ENCODE results near the gene PID1. TPM values are rescaled to one million over a fixed set of nuclear protein-coding genes. Genes with fewer than 3 reads are reported as not detected.

Gene PID1
- total RNA-seq, 1 experiment from 2014 or later = 2.9 TPM

DNA sequence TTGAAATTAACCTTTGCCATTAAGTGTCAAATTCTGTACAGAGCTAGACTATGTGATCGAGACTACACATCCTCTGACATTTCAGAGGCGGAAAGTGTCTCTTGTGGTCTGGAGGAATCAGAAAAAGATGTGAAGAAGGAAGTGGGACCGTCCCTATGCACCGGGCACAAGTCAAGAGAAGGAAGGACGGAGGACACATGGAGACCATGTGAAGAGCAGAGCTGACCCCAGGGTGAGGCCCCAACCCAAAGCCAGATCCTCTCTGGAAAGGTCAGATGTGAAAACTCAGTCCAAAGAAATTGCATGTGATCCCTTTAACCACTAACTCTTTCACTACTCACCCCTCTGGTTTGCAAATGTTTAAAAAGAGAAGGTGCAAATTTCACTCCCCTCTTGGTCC lies 92.4 kb downstream of the PID1 start:
- BruUV-seq (replicated peaks) = no TSS peak
- ATAC-seq (no peak), DNase-seq (ENCODE audit: low read depth, low spot score) (no peak)
- CTCF ChIA-PET = no interaction called here
- no peaks in the 10 kb centered on the region for H3K27me3 ChIP-seq (ENCODE audit: control insufficient read depth, insufficient read depth, low read length)
- H3K9me3 ChIP-seq (ENCODE audit: control insufficient read depth, insufficient read depth, low read depth, low read length) = peaks cover 3% of the 10 kb centered on the region; the same call in 1 of the 2 replicates
- H3K36me3 ChIP-seq (ENCODE audit: control insufficient read depth, insufficient read depth, low read length) = no peaks in the 10 kb centered on the region
- intact Hi-C loops (cut with micrococcal nuclease; ENCODE audit: unreplicated experiment) (no loop called here), in situ Hi-C loops (cut with HindIII; ENCODE audit: low pct_unique_long_range_greater_than_20kb, low sequenced_read_pairs) (no loop called here)
- no peak for TF ChIP-seq TCF7L2 (IDR thresholded peaks at IDR 0.05; ENCODE audit: low read depth, low read length)
- TF ChIP-seq REST (IDR thresholded peaks at IDR 0.05; ENCODE audit: insufficient read depth in 1 of 2, low read depth in 2 of 2, low read length in 1 of 2) = no peak
- TF ChIP-seq SIN3A (IDR thresholded peaks at IDR 0.05; ENCODE audit: borderline replicate concordance, insufficient read depth, low read depth, low read length) = no peak
- no peak for TF ChIP-seq POLR2AphosphoS5 (IDR thresholded peaks at IDR 0.05; ENCODE audit: low read depth, low read length)
- POLR2A ChIA-PET = no interaction called here
- no peak overlapping the region for H3K27ac ChIP-seq (ENCODE audit: low read length)
- H3K4me1 ChIP-seq (ENCODE audit: control insufficient read depth, insufficient read depth, low read length) = no peaks in the 10 kb centered on the region
- H3K4me3 ChIP-seq (ENCODE audit: low read depth in 2 of 2, low read length in 2 of 2) = no peak overlapping the region

DNA sequence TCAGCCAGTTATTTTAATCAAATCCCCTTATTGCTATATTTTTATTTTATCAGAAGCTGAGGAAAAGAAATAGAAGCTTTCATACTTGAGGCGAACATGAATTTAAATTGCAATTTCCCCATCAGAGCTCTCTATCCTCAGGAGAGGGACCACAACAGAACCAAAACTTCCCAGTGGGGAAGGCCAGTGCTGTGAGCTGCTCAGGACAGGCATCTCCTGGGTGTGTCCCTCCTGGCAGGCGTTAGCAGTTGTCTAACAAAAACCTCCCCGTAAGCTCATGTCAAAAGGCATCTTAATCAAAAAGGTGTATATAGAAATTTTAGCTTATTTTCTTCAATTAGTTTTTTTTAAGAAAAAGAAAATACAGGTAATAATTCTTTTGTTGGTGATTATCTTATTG lies 93.0 kb downstream of the PID1 start:
- no TSS peak for BruUV-seq (replicated peaks)
- Histone ChIP-seq H3K4me3 (ENCODE audit: low read depth in 2 of 2, low read length in 2 of 2) (no peak overlapping the region), H3K27me3 (ENCODE audit: control insufficient read depth, insufficient read depth, low read length) (no peaks in the 10 kb centered on the region), H3K36me3 (ENCODE audit: control insufficient read depth, insufficient read depth, low read length) (no peaks in the 10 kb centered on the region), H3K9me3 (ENCODE audit: control insufficient read depth, insufficient read depth, low read depth, low read length) (peaks cover 3% of the 10 kb centered on the region; the same call in 1 of the 2 replicates), H3K4me1 (ENCODE audit: control insufficient read depth, insufficient read depth, low read length) (no peaks in the 10 kb centered on the region), H3K27ac (ENCODE audit: low read length) (no peak overlapping the region)
- in situ Hi-C loops (cut with HindIII; ENCODE audit: low pct_unique_long_range_greater_than_20kb, low sequenced_read_pairs) = no loop called here
- CTCF ChIA-PET = interaction anchor here (0.5 kb wide), 1 partner anchor 1839 kb away, joined by 3 read pairs; no protein-coding TSS in a partner anchor
- DNase-seq (ENCODE audit: low read depth, low spot score) (no peak), ATAC-seq (no peak)
- TF ChIP-seq CTCF (IDR thresholded peaks at IDR 0.05) (no peak), TCF7L2 (IDR thresholded peaks at IDR 0.05; ENCODE audit: low read depth, low read length) (no peak), REST (IDR thresholded peaks at IDR 0.05; ENCODE audit: insufficient read depth in 1 of 2, low read depth in 2 of 2, low read length in 1 of 2) (no peak), POLR2AphosphoS5 (IDR thresholded peaks at IDR 0.05; ENCODE audit: low read depth, low read length) (no peak), SIN3A (IDR thresholded peaks at IDR 0.05; ENCODE audit: borderline replicate concordance, insufficient read depth, low read depth, low read length) (no peak)
- POLR2A ChIA-PET = no interaction called here
- intact Hi-C loops (cut with micrococcal nuclease; ENCODE audit: unreplicated experiment) = no loop called here

Data from Panc1 (cell line).